ENCODE results near the gene TMEM200B.

Gene TMEM200B

GRCh38 chr1:29148656-29149491, 25.2 kb upstream of the TMEM200B start:
- TF ChIP-seq ZBTB7A (IDR thresholded peaks at IDR 0.05; ENCODE audit: low read depth) = no peak
- TF ChIP-seq TEAD4 (IDR thresholded peaks at IDR 0.05) = no peak

GRCh38 chr1:29145739-29146437, 22.2 kb upstream of the TMEM200B start:
- TF ChIP-seq REST (IDR thresholded peaks at IDR 0.05; ENCODE audit: low read depth) = no peak
- TF ChIP-seq CEBPB (IDR thresholded peaks at IDR 0.05) = no peak
- TF ChIP-seq USF1 (IDR thresholded peaks at IDR 0.05) = no peak
- no peak for TF ChIP-seq TCF12 (IDR thresholded peaks at IDR 0.05; ENCODE audit: low read depth)
- TF ChIP-seq RAD21 (IDR thresholded peaks at IDR 0.05; ENCODE audit: low read depth) = no peak
- no peak for TF ChIP-seq EP300 (IDR thresholded peaks at IDR 0.05; ENCODE audit: borderline replicate concordance)
- TF ChIP-seq ZBTB7A (IDR thresholded peaks at IDR 0.05; ENCODE audit: low read depth) = no peak
- no peak for TF ChIP-seq NFIC (IDR thresholded peaks at IDR 0.05)
- TF ChIP-seq YY1 (IDR thresholded peaks at IDR 0.05; ENCODE audit: low read depth) = no peak
- no peak for TF ChIP-seq TAF1 (IDR thresholded peaks at IDR 0.05; ENCODE audit: low read depth)
- no peak for TF ChIP-seq FOXM1 (IDR thresholded peaks at IDR 0.05; ENCODE audit: borderline replicate concordance, low read depth)

GRCh38 chr1:29144178-29144577, 20.5 kb upstream of the TMEM200B start:
- TF ChIP-seq FOXM1 (IDR thresholded peaks at IDR 0.05; ENCODE audit: borderline replicate concordance, low read depth) (no peak), MAX (IDR thresholded peaks at IDR 0.05) (no peak), RAD21 (IDR thresholded peaks at IDR 0.05; ENCODE audit: low read depth) (no peak), CEBPB (IDR thresholded peaks at IDR 0.05) (no peak), NFIC (IDR thresholded peaks at IDR 0.05) (no peak), TAF1 (IDR thresholded peaks at IDR 0.05; ENCODE audit: low read depth) (no peak), YY1 (IDR thresholded peaks at IDR 0.05; ENCODE audit: low read depth) (no peak), USF1 (IDR thresholded peaks at IDR 0.05) (no peak), REST (IDR thresholded peaks at IDR 0.05; ENCODE audit: low read depth) (no peak), EP300 (IDR thresholded peaks at IDR 0.05; ENCODE audit: borderline replicate concordance) (no peak), CREB1 (IDR thresholded peaks at IDR 0.05; ENCODE audit: low read depth) (no peak), ZBTB7A (IDR thresholded peaks at IDR 0.05; ENCODE audit: low read depth) (no peak), TEAD4 (IDR thresholded peaks at IDR 0.05) (no peak), TCF12 (IDR thresholded peaks at IDR 0.05; ENCODE audit: low read depth) (no peak), EGR1 (IDR thresholded peaks at IDR 0.05) (no peak)

GRCh38 chr1:29142714-29143113, 19.0 kb upstream of the TMEM200B start:
- TF ChIP-seq EP300 (IDR thresholded peaks at IDR 0.05; ENCODE audit: borderline replicate concordance) = no peak
- TF ChIP-seq CREB1 (IDR thresholded peaks at IDR 0.05; ENCODE audit: low read depth) = no peak
- no peak for TF ChIP-seq CEBPB (IDR thresholded peaks at IDR 0.05)
- TF ChIP-seq EGR1 (IDR thresholded peaks at IDR 0.05) = no peak
- TF ChIP-seq MAX (IDR thresholded peaks at IDR 0.05) = no peak
- TF ChIP-seq USF1 (IDR thresholded peaks at IDR 0.05) = no peak
- no peak for TF ChIP-seq RAD21 (IDR thresholded peaks at IDR 0.05; ENCODE audit: low read depth)
- no peak for TF ChIP-seq YY1 (IDR thresholded peaks at IDR 0.05; ENCODE audit: low read depth)
- TF ChIP-seq FOXM1 (IDR thresholded peaks at IDR 0.05; ENCODE audit: borderline replicate concordance, low read depth) = no peak
- TF ChIP-seq ZBTB7A (IDR thresholded peaks at IDR 0.05; ENCODE audit: low read depth) = no peak
- no peak for TF ChIP-seq REST (IDR thresholded peaks at IDR 0.05; ENCODE audit: low read depth)
- no peak for TF ChIP-seq NFIC (IDR thresholded peaks at IDR 0.05)
- TF ChIP-seq TAF1 (IDR thresholded peaks at IDR 0.05; ENCODE audit: low read depth) = no peak
- no peak for TF ChIP-seq TEAD4 (IDR thresholded peaks at IDR 0.05)

All from Ishikawa (cell line).